A549 (cell line): ENCODE data around the gene ANKRD40. TPM values are rescaled to one million over a fixed set of nuclear protein-coding genes. Genes with fewer than 3 reads are reported as not detected.

Experiments used
- ATAC-seq, 2 experiments: fragments of 200-7000 bp in 1 of 2; fragments of >200 bp in 1 of 2; cut with Nextera tagmentation in 1 of 2; cut with Tn5 transposase in 1 of 2; 3 replicates each; pipeline versions ENCODE4 v1.8.0 to v1.9.1; 2018 to 2020; ENCODE audit warnings: mild to moderate bottlenecking in 1 of 2, moderate library complexity in 1 of 2
- CTCF ChIA-PET: fragments of 300-600 bp; sonication (Branson Sonifier 250); formaldehyde crosslinking; extraction: SDS; loops from one replicate; lab custom pipeline; 2021; ENCODE audit warnings: antibody characterized with exemption, inconsistent platforms; lab: Yijun Ruan, JAX
- POLR2A ChIA-PET: fragments of 350-600 bp; formaldehyde crosslinking; extraction: SDS; loops from one replicate; lab custom pipeline; 2021; ENCODE audit warnings: antibody characterized with exemption, inconsistent platforms; lab: Yijun Ruan, JAX
- DNase-seq, 2 experiments: peaks; one replicate each; pipeline versions ENCODE4 v3.0.0 to v3.0.0-alpha.2; 2011 to 2016; ENCODE audit warnings: low read depth in 1 of 2, low spot score in 1 of 2
- FAIRE-seq: peaks from 2 replicates; lab custom pipeline; 2011; peaks lifted over from hg19 to GRCh38; lab: Jason Lieb, UNC
- H3K27ac ChIP-seq, 2 experiments: fragments of >200 bp; sonication (Bioruptor Twin); formaldehyde crosslinking; 3 replicates each; pipeline ENCODE4 v1.5.1; 2016 to 2017
- H3K4me1 ChIP-seq: fragments of >200 bp; sonication (Bioruptor Twin); formaldehyde crosslinking; 3 replicates; pipeline ENCODE4 v1.6.1; 2016
- H3K4me2 ChIP-seq: fragments of >200 bp; sonication (Bioruptor Twin); formaldehyde crosslinking; 3 replicates; pipeline ENCODE4 v1.6.1; 2016
- H3K4me3 ChIP-seq: fragments of >200 bp; sonication (Bioruptor Twin); formaldehyde crosslinking; 3 replicates; pipeline ENCODE4 v1.5.1; 2016
- H3K9me3 ChIP-seq: fragments of >200 bp; sonication (Bioruptor Twin); formaldehyde crosslinking; 3 replicates; pipeline ENCODE4 v1.6.1; 2016
- CHD2 ChIP-seq: fragments of 150-350 bp; IDR thresholded peaks from 2 replicates; pipeline ENCODE4 v1.6.1; 2014; ENCODE audit warnings: low read length; ENCODE audit not compliant: partially characterized antibody
- CHD4 ChIP-seq: fragments of 200-600 bp; sonication (generic); IDR thresholded peaks from 2 replicates; pipeline ENCODE4 v1.6.1; 2016; ENCODE audit warnings: antibody characterized with exemption, mild to moderate bottlenecking, borderline replicate concordance
- FOSB ChIP-seq: fragments of 250-450 bp; sonication (Bioruptor Pico); IDR thresholded peaks from 2 replicates; pipeline ENCODE4 v1.5.0; 2020; ENCODE audit warnings: mild to moderate bottlenecking, moderate library complexity
- FOSL2 ChIP-seq, 2 experiments: fragments of 450-650 bp in 1 of 2; fragments of >200 bp in 1 of 2; sonication (Bioruptor Twin) in 1 of 2; formaldehyde crosslinking; IDR thresholded peaks; 2 replicates each; pipeline versions ENCODE4 v1.5.0 to v1.6.1; 2016 to 2020; ENCODE audit warnings: mild to moderate bottlenecking in 1 of 2, moderate library complexity in 1 of 2
- GATA3 ChIP-seq: IDR thresholded peaks from 2 replicates; pipeline ENCODE4 v1.6.1; 2012; ENCODE audit warnings: borderline replicate concordance
- HDAC2 ChIP-seq: fragments of 200-600 bp; sonication (generic); IDR thresholded peaks from 2 replicates; pipeline ENCODE4 v1.6.1; 2016
- HEYL ChIP-seq: fragments of 250-450 bp; sonication (Bioruptor Pico); IDR thresholded peaks from 2 replicates; pipeline ENCODE4 v1.8.0; 2021; ENCODE audit warnings: mild to moderate bottlenecking, moderate library complexity
- HOXA7 ChIP-seq: fragments of 250-450 bp; sonication (Bioruptor Pico); IDR thresholded peaks from 2 replicates; pipeline ENCODE4 v1.5.0; 2020; ENCODE audit warnings: mild to moderate bottlenecking, moderate library complexity
- HOXB13 ChIP-seq: fragments of 250-450 bp; sonication (Bioruptor Pico); IDR thresholded peaks from 2 replicates; pipeline ENCODE4 v1.5.0; 2020; ENCODE audit warnings: low read depth, mild to moderate bottlenecking, moderate library complexity
- JUN ChIP-seq, 2 experiments: fragments of >200 bp; sonication (Bioruptor Twin); formaldehyde crosslinking; IDR thresholded peaks; 2 replicates in 1 of 2; 3 replicates in 1 of 2; pipeline ENCODE4 v1.6.1; 2016 to 2017
- JUNB ChIP-seq: fragments of >200 bp; sonication (Bioruptor Twin); formaldehyde crosslinking; IDR thresholded peaks from 2 replicates; pipeline ENCODE4 v1.6.1; 2016
- KDM1A ChIP-seq: fragments of 200-600 bp; sonication (generic); IDR thresholded peaks from 2 replicates; pipeline ENCODE4 v1.6.1; 2016; ENCODE audit warnings: low read depth, mild to moderate bottlenecking
- MAFK ChIP-seq: fragments of 450-650 bp; IDR thresholded peaks from 2 replicates; pipeline ENCODE4 v1.6.1; 2014; ENCODE audit not compliant: partially characterized antibody
- MAZ ChIP-seq: fragments of 150-350 bp; IDR thresholded peaks from 2 replicates; pipeline ENCODE4 v1.6.1; 2014; ENCODE audit warnings: antibody characterized with exemption, low read depth, low read length, borderline replicate concordance
- NPAS2 ChIP-seq: fragments of 250-450 bp; sonication (Bioruptor Pico); IDR thresholded peaks from 2 replicates; pipeline ENCODE4 v1.8.0; 2022; ENCODE audit warnings: mild to moderate bottlenecking, moderate library complexity, borderline replicate concordance
- PHF8 ChIP-seq: fragments of 200-600 bp; sonication (generic); IDR thresholded peaks from 2 replicates; pipeline ENCODE4 v1.6.1; 2016; ENCODE audit warnings: low read depth, mild to moderate bottlenecking, antibody characterized with exemption, moderate library complexity, borderline replicate concordance
- POLR2A ChIP-seq: IDR thresholded peaks from 2 replicates; pipeline ENCODE4 v1.6.1; 2012; ENCODE audit warnings: mild to moderate bottlenecking, low read length
- POLR2AphosphoS2 ChIP-seq: conservative IDR thresholded peaks from 2 replicates; pipeline ENCODE4 v1.6.1; 2012; ENCODE audit warnings: low read length, improper control_type of control experiment, inconsistent platforms
- RAD21 ChIP-seq, 2 experiments: fragments of >200 bp in 1 of 2; sonication (Bioruptor Twin) in 1 of 2; formaldehyde crosslinking in 1 of 2; IDR thresholded peaks in 1 of 2; conservative IDR thresholded peaks in 1 of 2; 2 replicates in 1 of 2; 3 replicates in 1 of 2; pipeline ENCODE4 v1.6.1; 2012 to 2018; ENCODE audit warnings: inconsistent platforms in 1 of 2
- RARB ChIP-seq: fragments of 250-450 bp; sonication (Bioruptor Pico); IDR thresholded peaks from 2 replicates; pipeline ENCODE4 v1.8.0; 2021; ENCODE audit warnings: mild to moderate bottlenecking, moderate library complexity
- RCOR1 ChIP-seq: fragments of 150-350 bp; IDR thresholded peaks from 2 replicates; pipeline ENCODE4 v1.6.1; 2014; ENCODE audit warnings: antibody characterized with exemption, low read length, low read depth
- RNF2 ChIP-seq: fragments of 200-600 bp; sonication (generic); IDR thresholded peaks from 2 replicates; pipeline ENCODE4 v1.6.1; 2016; ENCODE audit warnings: low read depth, mild to moderate bottlenecking, antibody characterized with exemption, moderate library complexity, borderline replicate concordance
- SMC3 ChIP-seq: fragments of >200 bp; sonication (Bioruptor Twin); formaldehyde crosslinking; IDR thresholded peaks from 3 replicates; pipeline ENCODE4 v1.6.1; 2018; ENCODE audit warnings: inconsistent platforms
- ZC3H11A ChIP-seq: fragments of 450-650 bp; IDR thresholded peaks from 2 replicates; pipeline ENCODE4 v1.6.1; 2014; ENCODE audit warnings: antibody characterized with exemption, mild to moderate bottlenecking
- ZFP36 ChIP-seq: fragments of 450-650 bp; IDR thresholded peaks from 2 replicates; pipeline ENCODE4 v1.6.1; 2014; ENCODE audit warnings: borderline replicate concordance; ENCODE audit not compliant: partially characterized antibody
- ZNF302 ChIP-seq: fragments of 250-450 bp; sonication (Bioruptor Pico); IDR thresholded peaks from 2 replicates; pipeline ENCODE4 v1.9.0; 2021; ENCODE audit warnings: inconsistent platforms, mild to moderate bottlenecking, moderate library complexity
- ZSCAN20 ChIP-seq: fragments of 250-450 bp; sonication (Bioruptor Pico); IDR thresholded peaks from 2 replicates; pipeline ENCODE4 v1.8.0; 2022; ENCODE audit warnings: mild to moderate bottlenecking, moderate library complexity
- WGBS: methylation state at CpG from one replicate; pipeline ENCODE4 v1.1.6; 2017; ENCODE audit errors: missing lambda C conversion rate; 5-methylcytosine and 5-hydroxymethylcytosine counted together
- polyA plus RNA-seq, 4 experiments: library from polyadenylated mRNA; depleted of rRNA in 3 of 4; stranded (reverse); fragments of >200 nt; fragmentation: RNase III in 1 of 4; extraction: RNeasy Plus Mini Kit Qiagen cat#74134 plus additional on column Dnase treatment in 1 of 4; gene quantifications; 2 replicates in 3 of 4; 3 replicates in 1 of 4; pipeline ENCODE4 v1.2.3, GENCODE V29; 2011 to 2017
- TF ChIP-seq, protein P1 (sequence below): fragments of 150-350 bp; IDR thresholded peaks from 2 replicates; pipeline ENCODE4 v1.6.1; 2014; ENCODE audit warnings: low read depth, mild to moderate bottlenecking, low read length
- TF ChIP-seq, protein P2 (sequence below): IDR thresholded peaks from 2 replicates; pipeline ENCODE4 v1.6.1; 2012
- TF ChIP-seq, protein P3 (sequence below): fragments of 250-450 bp; sonication (Bioruptor Pico); IDR thresholded peaks from 2 replicates; pipeline ENCODE4 v1.5.0; 2021; ENCODE audit warnings: mild to moderate bottlenecking, moderate library complexity, borderline replicate concordance
- TF ChIP-seq, protein P4 (sequence below): fragments of 450-650 bp; IDR thresholded peaks from 2 replicates; pipeline ENCODE4 v1.6.1; 2014; ENCODE audit warnings: antibody characterized with exemption
- TF ChIP-seq, protein P5 (sequence below): IDR thresholded peaks from 2 replicates; pipeline ENCODE4 v1.6.1; 2012
- TF ChIP-seq, protein P6 (sequence below): fragments of >200 bp; sonication (Bioruptor Twin); formaldehyde crosslinking; IDR thresholded peaks from 3 replicates; pipeline ENCODE4 v1.6.1; 2016
- TF ChIP-seq, protein P7 (sequence below): IDR thresholded peaks from 2 replicates; pipeline ENCODE4 v1.6.1; 2012; ENCODE audit warnings: low read depth, borderline replicate concordance

The ANKRD40 gene
- polyA plus RNA-seq, 2 of the 4 experiments (the other 2 are of a cell fraction) = 50.1 to 84.3 TPM

DNA sequence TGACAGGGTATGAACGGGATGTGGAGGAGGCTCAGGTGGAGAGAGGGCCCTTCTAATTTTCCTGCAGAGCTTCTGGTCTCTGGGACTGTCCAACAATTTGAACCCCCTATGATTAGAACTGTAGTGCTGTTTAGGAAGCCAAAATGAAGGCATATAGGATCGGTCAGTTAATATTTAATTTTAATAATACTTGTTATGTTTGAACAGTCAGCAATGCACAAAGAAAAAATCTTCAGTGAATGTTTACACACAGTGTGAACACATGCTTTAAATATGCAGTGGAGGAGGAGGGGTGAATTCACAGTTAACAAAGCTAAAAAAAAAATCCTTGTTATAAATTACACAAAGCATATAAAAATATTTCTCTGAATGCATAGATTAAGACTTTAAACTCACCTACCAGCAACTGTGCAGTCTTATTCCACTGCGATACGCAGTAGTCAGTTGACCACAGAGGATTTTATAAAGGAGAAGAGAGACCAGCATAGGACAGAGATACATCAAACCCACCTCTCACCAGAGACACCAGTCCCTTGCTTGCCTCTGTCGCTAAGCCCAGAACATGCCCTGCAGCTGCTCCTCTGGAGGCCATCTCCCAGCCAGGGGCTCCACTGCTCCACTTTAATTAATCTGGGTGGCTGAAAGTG lies 14.6 kb downstream of the ANKRD40 start:
- POLR2A ChIA-PET = interaction anchor here (0.6 to 10.9 kb wide), 13 partner anchors 9 to 145 kb away, joined by 3 to 147 read pairs (median 10); partner anchors contain the start of genes ABCC3, CACNA1G and LUC7L3
- H3K27ac ChIP-seq = peak overlapping the region; percentile 97 to 98
- TF ChIP-seq, protein P1, sequence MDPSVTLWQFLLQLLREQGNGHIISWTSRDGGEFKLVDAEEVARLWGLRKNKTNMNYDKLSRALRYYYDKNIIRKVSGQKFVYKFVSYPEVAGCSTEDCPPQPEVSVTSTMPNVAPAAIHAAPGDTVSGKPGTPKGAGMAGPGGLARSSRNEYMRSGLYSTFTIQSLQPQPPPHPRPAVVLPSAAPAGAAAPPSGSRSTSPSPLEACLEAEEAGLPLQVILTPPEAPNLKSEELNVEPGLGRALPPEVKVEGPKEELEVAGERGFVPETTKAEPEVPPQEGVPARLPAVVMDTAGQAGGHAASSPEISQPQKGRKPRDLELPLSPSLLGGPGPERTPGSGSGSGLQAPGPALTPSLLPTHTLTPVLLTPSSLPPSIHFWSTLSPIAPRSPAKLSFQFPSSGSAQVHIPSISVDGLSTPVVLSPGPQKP = no peak
- TF ChIP-seq, protein P2, sequence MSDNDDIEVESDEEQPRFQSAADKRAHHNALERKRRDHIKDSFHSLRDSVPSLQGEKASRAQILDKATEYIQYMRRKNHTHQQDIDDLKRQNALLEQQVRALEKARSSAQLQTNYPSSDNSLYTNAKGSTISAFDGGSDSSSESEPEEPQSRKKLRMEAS = no peak; the same call in none of the 2 replicates
- TF ChIP-seq JUN (IDR thresholded peaks at IDR 0.05) = peak; percentile 76 to 90; a peak in 4 of 5 replicates
- TF ChIP-seq NPAS2 (CRISPR knock-in tag) = no peak
- TF ChIP-seq POLR2AphosphoS2 = no peak; the same call in 1 of the 2 replicates
- TF ChIP-seq HOXB13 (CRISPR knock-in tag) = no peak
- peak; percentile 90 for TF ChIP-seq JUNB
- no peak for TF ChIP-seq MAZ
- no peak; the same call in 1 of the 2 replicates for TF ChIP-seq RARB
- no peak for TF ChIP-seq ZNF302 (CRISPR knock-in tag)
- TF ChIP-seq ZFP36 = no peak
- TF ChIP-seq, protein P3, sequence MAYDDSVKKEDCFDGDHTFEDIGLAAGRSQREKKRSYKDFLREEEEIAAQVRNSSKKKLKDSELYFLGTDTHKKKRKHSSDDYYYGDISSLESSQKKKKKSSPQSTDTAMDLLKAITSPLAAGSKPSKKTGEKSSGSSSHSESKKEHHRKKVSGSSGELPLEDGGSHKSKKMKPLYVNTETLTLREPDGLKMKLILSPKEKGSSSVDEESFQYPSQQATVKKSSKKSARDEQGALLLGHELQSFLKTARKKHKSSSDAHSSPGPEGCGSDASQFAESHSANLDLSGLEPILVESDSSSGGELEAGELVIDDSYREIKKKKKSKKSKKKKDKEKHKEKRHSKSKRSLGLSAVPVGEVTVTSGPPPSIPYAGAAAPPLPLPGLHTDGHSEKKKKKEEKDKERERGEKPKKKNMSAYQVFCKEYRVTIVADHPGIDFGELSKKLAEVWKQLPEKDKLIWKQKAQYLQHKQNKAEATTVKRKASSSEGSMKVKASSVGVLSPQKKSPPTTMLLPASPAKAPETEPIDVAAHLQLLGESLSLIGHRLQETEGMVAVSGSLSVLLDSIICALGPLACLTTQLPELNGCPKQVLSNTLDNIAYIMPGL = no peak
- TF ChIP-seq POLR2A = no peak
- TF ChIP-seq, protein P4, sequence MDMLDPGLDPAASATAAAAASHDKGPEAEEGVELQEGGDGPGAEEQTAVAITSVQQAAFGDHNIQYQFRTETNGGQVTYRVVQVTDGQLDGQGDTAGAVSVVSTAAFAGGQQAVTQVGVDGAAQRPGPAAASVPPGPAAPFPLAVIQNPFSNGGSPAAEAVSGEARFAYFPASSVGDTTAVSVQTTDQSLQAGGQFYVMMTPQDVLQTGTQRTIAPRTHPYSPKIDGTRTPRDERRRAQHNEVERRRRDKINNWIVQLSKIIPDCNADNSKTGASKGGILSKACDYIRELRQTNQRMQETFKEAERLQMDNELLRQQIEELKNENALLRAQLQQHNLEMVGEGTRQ = no peak
- TF ChIP-seq, protein P5, sequence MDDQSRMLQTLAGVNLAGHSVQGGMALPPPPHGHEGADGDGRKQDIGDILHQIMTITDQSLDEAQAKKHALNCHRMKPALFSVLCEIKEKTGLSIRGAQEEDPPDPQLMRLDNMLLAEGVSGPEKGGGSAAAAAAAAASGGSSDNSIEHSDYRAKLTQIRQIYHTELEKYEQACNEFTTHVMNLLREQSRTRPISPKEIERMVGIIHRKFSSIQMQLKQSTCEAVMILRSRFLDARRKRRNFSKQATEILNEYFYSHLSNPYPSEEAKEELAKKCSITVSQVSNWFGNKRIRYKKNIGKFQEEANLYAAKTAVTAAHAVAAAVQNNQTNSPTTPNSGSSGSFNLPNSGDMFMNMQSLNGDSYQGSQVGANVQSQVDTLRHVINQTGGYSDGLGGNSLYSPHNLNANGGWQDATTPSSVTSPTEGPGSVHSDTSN = no peak
- no peak for TF ChIP-seq HEYL (CRISPR knock-in tag)
- TF ChIP-seq SMC3 = peak; percentile 32; the same call in 1 of the 3 replicates
- TF ChIP-seq RCOR1 = no peak
- no peak for TF ChIP-seq ZC3H11A
- TF ChIP-seq, protein P6, sequence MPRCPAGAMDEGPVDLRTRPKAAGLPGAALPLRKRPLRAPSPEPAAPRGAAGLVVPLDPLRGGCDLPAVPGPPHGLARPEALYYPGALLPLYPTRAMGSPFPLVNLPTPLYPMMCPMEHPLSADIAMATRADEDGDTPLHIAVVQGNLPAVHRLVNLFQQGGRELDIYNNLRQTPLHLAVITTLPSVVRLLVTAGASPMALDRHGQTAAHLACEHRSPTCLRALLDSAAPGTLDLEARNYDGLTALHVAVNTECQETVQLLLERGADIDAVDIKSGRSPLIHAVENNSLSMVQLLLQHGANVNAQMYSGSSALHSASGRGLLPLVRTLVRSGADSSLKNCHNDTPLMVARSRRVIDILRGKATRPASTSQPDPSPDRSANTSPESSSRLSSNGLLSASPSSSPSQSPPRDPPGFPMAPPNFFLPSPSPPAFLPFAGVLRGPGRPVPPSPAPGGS = peak; percentile 74; the same call in 1 of the 3 replicates
- no peak for TF ChIP-seq PHF8
- no peak for TF ChIP-seq RNF2
- TF ChIP-seq MAFK = no peak
- TF ChIP-seq CHD2 = peak; percentile 50
- TF ChIP-seq FOSB = no peak; the same call in 1 of the 2 replicates
- TF ChIP-seq KDM1A = no peak
- TF ChIP-seq RAD21 (conservative IDR thresholded peaks at IDR 0.05 in 1 of 2, IDR thresholded peaks at IDR 0.05 in 1 of 2) = peak; percentile 12 to 34; a peak in 3 of 5 replicates
- peak; percentile 84 for TF ChIP-seq GATA3
- TF ChIP-seq, protein P7, sequence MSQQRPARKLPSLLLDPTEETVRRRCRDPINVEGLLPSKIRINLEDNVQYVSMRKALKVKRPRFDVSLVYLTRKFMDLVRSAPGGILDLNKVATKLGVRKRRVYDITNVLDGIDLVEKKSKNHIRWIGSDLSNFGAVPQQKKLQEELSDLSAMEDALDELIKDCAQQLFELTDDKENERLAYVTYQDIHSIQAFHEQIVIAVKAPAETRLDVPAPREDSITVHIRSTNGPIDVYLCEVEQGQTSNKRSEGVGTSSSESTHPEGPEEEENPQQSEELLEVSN = no peak
- no peak for TF ChIP-seq CHD4
- no peak for TF ChIP-seq ZSCAN20
- TF ChIP-seq HOXA7 (CRISPR knock-in tag) = no peak
- TF ChIP-seq HDAC2 = no peak
- peak; percentile 81; the same call in 1 of the 2 replicates for TF ChIP-seq FOSL2 (IDR thresholded peaks at IDR 0.05)
- TF ChIP-seq FOSL2 (CRISPR knock-in tag; IDR thresholded peaks at IDR 0.05) = peak; percentile 95

More for the DNA sequence above, 14.6 kb downstream of the ANKRD40 start:
- ATAC-seq (peak; percentile 23 to 70), DNase-seq (peak; percentile 78 to 92), FAIRE-seq (peak; percentile 98)
- Histone ChIP-seq H3K4me2 (peak overlapping the region; percentile 77), H3K4me1 (peaks cover 98% of the 10 kb centered on the region), H3K4me3 (peak overlapping the region; percentile 17), H3K9me3 (no peaks in the 10 kb centered on the region)
- CTCF ChIA-PET = interaction anchor here (0.6 to 52.6 kb wide), 9 partner anchors 11 to 503 kb away, joined by 3 to 2097 read pairs (median 6); partner anchors contain the start of genes ABCC3 and SPATA20
- WGBS = under 1% methylated on average over 5 of the region's 5 CpGs
